H1 (cell line): ENCODE results near the gene ZNF512B. TPM values are rescaled to one million over a fixed set of nuclear protein-coding genes. Genes with fewer than 3 reads are reported as not detected.

Source experiments
- CTCF ChIA-PET: fragments of 300-600 bp; sonication (Branson Sonifier 250); formaldehyde crosslinking; loops from one replicate; lab custom pipeline; 2021; ENCODE audit not compliant: partially characterized antibody; lab: Charles Lee
- POLR2A ChIA-PET: fragments of 300-600 bp; sonication (Branson Sonifier 250); formaldehyde crosslinking; loops from one replicate; lab custom pipeline; 2021; ENCODE audit warnings: inconsistent platforms; ENCODE audit not compliant: partially characterized antibody; lab: Charles Lee
- DNase-seq, 2 experiments: peaks; one replicate each; pipeline versions ENCODE4 v3.0.0 to v3.0.0-alpha.2; 2010 to 2022; ENCODE audit warnings: low spot score in 2 of 2, low read depth in 1 of 2, mixed read lengths in 1 of 2
- FAIRE-seq: peaks from 2 replicates; lab custom pipeline; 2011; peaks lifted over from hg19 to GRCh38; lab: Jason Lieb, UNC
- H2AFZ ChIP-seq: 2 replicates; pipeline ENCODE4 v1.8.1; 2012; ENCODE audit warnings: low read length, inconsistent platforms
- H2AK5ac ChIP-seq: 2 replicates; pipeline ENCODE4 v1.6.1; 2013; ENCODE audit warnings: low read depth, low read length
- H2BK120ac ChIP-seq: replicated peaks from 2 replicates; pipeline ENCODE3; 2013; ENCODE audit warnings: low read depth, low read length, inconsistent platforms
- H2BK12ac ChIP-seq: 2 replicates; pipeline ENCODE4 v1.6.1; 2013; ENCODE audit warnings: low read depth, low read length
- H2BK15ac ChIP-seq: 2 replicates; pipeline ENCODE4 v1.6.1; 2013; ENCODE audit warnings: low read length
- H2BK20ac ChIP-seq: 2 replicates; pipeline ENCODE4 v1.6.1; 2013; ENCODE audit warnings: low read length
- H2BK5ac ChIP-seq: 2 replicates; pipeline ENCODE4 v1.6.1; 2013; ENCODE audit warnings: low read depth, low read length
- H3K14ac ChIP-seq: 2 replicates; pipeline ENCODE4 v1.6.1; 2013; ENCODE audit warnings: inconsistent platforms; ENCODE audit not compliant: insufficient read length
- H3K18ac ChIP-seq: 2 replicates; pipeline ENCODE4 v1.6.1; 2013; ENCODE audit warnings: low read length; ENCODE audit errors: extremely low read depth
- H3K23ac ChIP-seq: 2 replicates; pipeline ENCODE4 v1.6.1; 2013; ENCODE audit warnings: inconsistent platforms; ENCODE audit not compliant: insufficient read length
- H3K23me2 ChIP-seq: 2 replicates; pipeline ENCODE4 v1.6.1; 2013; ENCODE audit warnings: low read depth, low read length
- H3K27ac ChIP-seq: 2 replicates; pipeline ENCODE4 v1.6.1; 2011; ENCODE audit warnings: low read depth, low read length, inconsistent platforms
- H3K27me3 ChIP-seq, 4 experiments: replicated peaks in 1 of 4; 1 replicate in 1 of 4; 2 replicates in 3 of 4; pipeline versions ENCODE4 v1.6.1 to v1.8.1; 2011 to 2013; ENCODE audit warnings: low read length in 3 of 4, mild to moderate bottlenecking in 3 of 4, inconsistent platforms in 2 of 4, mixed read lengths in 2 of 4, moderate library complexity in 1 of 4; ENCODE audit not compliant: control insufficient read depth in 3 of 4, insufficient read depth in 3 of 4; ENCODE audit errors: extremely low read depth in 1 of 4
- H3K36me3 ChIP-seq, 4 experiments: 2 replicates each; pipeline versions ENCODE4 v1.6.1 to v1.8.1; 2011 to 2013; ENCODE audit warnings: mild to moderate bottlenecking in 4 of 4, low read length in 3 of 4, moderate library complexity in 2 of 4, control low read depth in 1 of 4, inconsistent platforms in 1 of 4; ENCODE audit not compliant: insufficient read depth in 4 of 4, control insufficient read depth in 2 of 4
- H3K4ac ChIP-seq: replicated peaks from 2 replicates; pipeline ENCODE3; 2013; ENCODE audit warnings: low read length, low read depth, mixed read lengths, inconsistent platforms; ENCODE audit not compliant: insufficient read length
- H3K4me1 ChIP-seq, 4 experiments: replicated peaks in 1 of 4; 1 replicate in 1 of 4; 2 replicates in 3 of 4; pipeline versions ENCODE4 v1.6.1 to v1.8.1; 2011 to 2013; ENCODE audit warnings: low read length in 3 of 4, inconsistent platforms in 2 of 4, mixed read lengths in 1 of 4; ENCODE audit not compliant: insufficient read depth in 4 of 4, control insufficient read depth in 3 of 4
- H3K4me2 ChIP-seq, 2 experiments: 2 replicates each; pipeline versions ENCODE4 v1.6.1 to v1.8.1; 2011 to 2013; ENCODE audit warnings: low read depth in 2 of 2, low read length in 2 of 2, control low read depth in 1 of 2, inconsistent platforms in 1 of 2, mild to moderate bottlenecking in 1 of 2; ENCODE audit not compliant: insufficient read depth in 1 of 2
- H3K4me3 ChIP-seq, 4 experiments: fragments of 200-600, 300-600 bp in 1 of 4; sonication (generic), shearing (Covaris generic), sonication (Bioruptor Twin) in 1 of 4; 2 replicates each; pipeline versions ENCODE4 v1.5.1 to v1.8.1; 2011 to 2016; ENCODE audit warnings: low read length in 4 of 4, low read depth in 3 of 4, control low read depth in 2 of 4, inconsistent platforms in 2 of 4, mild to moderate bottlenecking in 2 of 4, mixed read lengths in 1 of 4, moderate library complexity in 1 of 4; ENCODE audit not compliant: insufficient read depth in 2 of 4; ENCODE audit errors: extremely low read depth in 1 of 4
- H3K56ac ChIP-seq: replicated peaks from 2 replicates; pipeline ENCODE3; 2013; ENCODE audit warnings: low read depth, mild to moderate bottlenecking, mixed read lengths, low read length, inconsistent platforms; ENCODE audit not compliant: insufficient read length
- H3K79me1 ChIP-seq: 2 replicates; pipeline ENCODE4 v1.6.1; 2013; ENCODE audit warnings: low read depth, low read length, control low read depth
- H3K79me2 ChIP-seq, 2 experiments: 2 replicates each; pipeline versions ENCODE4 v1.6.1 to v1.8.1; 2012 to 2013; ENCODE audit warnings: low read length in 2 of 2, mild to moderate bottlenecking in 2 of 2, inconsistent platforms in 1 of 2; ENCODE audit not compliant: insufficient read depth in 2 of 2, control insufficient read depth in 1 of 2
- H3K9ac ChIP-seq, 4 experiments: replicated peaks in 1 of 4; 1 replicate in 1 of 4; 2 replicates in 3 of 4; pipeline versions ENCODE4 v1.6.1 to v1.8.1; 2011 to 2013; ENCODE audit warnings: low read depth in 3 of 4, low read length in 3 of 4, control low read depth in 2 of 4, mild to moderate bottlenecking in 2 of 4, moderate library complexity in 2 of 4, inconsistent platforms in 1 of 4; ENCODE audit errors: extremely low read depth in 1 of 4
- H3K9me3 ChIP-seq, 2 experiments: 2 replicates each; pipeline versions ENCODE4 v1.6.1 to v1.8.1; 2012 to 2013; ENCODE audit warnings: mild to moderate bottlenecking in 2 of 2, moderate library complexity in 2 of 2, control low read depth in 1 of 2, inconsistent platforms in 1 of 2, low read depth in 1 of 2, low read length in 1 of 2, mixed read lengths in 1 of 2; ENCODE audit not compliant: insufficient read depth in 2 of 2
- H4K20me1 ChIP-seq, 2 experiments: replicated peaks in 1 of 2; 2 replicates each; pipeline versions ENCODE3 to v1.8.1; 2011 to 2013; ENCODE audit warnings: inconsistent platforms in 2 of 2, low read length in 2 of 2, mild to moderate bottlenecking in 1 of 2; ENCODE audit not compliant: insufficient read depth in 2 of 2, control insufficient read depth in 1 of 2
- H4K5ac ChIP-seq: 2 replicates; pipeline ENCODE4 v1.6.1; 2013; ENCODE audit warnings: low read length, low read depth, mixed read lengths, inconsistent platforms; ENCODE audit not compliant: insufficient read length
- H4K8ac ChIP-seq: 2 replicates; pipeline ENCODE4 v1.8.0; 2013; ENCODE audit warnings: mild to moderate bottlenecking, moderate library complexity, low read length, inconsistent platforms; ENCODE audit not compliant: insufficient read depth; ENCODE audit errors: extremely low read depth
- H4K91ac ChIP-seq: replicated peaks from 2 replicates; pipeline ENCODE3; 2013; ENCODE audit warnings: low read length, mixed read lengths, inconsistent platforms; ENCODE audit not compliant: insufficient read length
- CBX5 ChIP-seq: fragments of 300-800, 300-1000 bp; sonication (generic); IDR thresholded peaks from 2 replicates; pipeline ENCODE4 v1.7.1; 2016; ENCODE audit warnings: antibody characterized with exemption, low read length, low read depth
- CBX8 ChIP-seq: fragments of 300-800, 300-1000 bp; sonication (generic); IDR thresholded peaks from 2 replicates; pipeline ENCODE4 v1.7.1; 2016; ENCODE audit warnings: low read depth, low read length, borderline replicate concordance
- CHD1 ChIP-seq: IDR thresholded peaks from 2 replicates; pipeline ENCODE4 v1.6.1; 2012; ENCODE audit warnings: low read depth, low read length, improper control_type of control experiment
- EGR1 ChIP-seq: IDR thresholded peaks from 2 replicates; pipeline ENCODE4 v1.6.1; 2011; ENCODE audit warnings: low read depth, low read length, borderline replicate concordance
- HDAC2 ChIP-seq, 2 experiments: fragments of 300-600 bp in 1 of 2; sonication (generic) in 1 of 2; IDR thresholded peaks; 2 replicates each; pipeline ENCODE4 v1.6.1; 2011 to 2012; ENCODE audit warnings: low read depth in 2 of 2, low read length in 2 of 2, mild to moderate bottlenecking in 2 of 2, moderate library complexity in 2 of 2, borderline replicate concordance in 1 of 2, inconsistent platforms in 1 of 2
- KDM4A ChIP-seq: IDR thresholded peaks from one replicate; pipeline ENCODE4 v1.7.1; 2012; ENCODE audit warnings: low read depth, mild to moderate bottlenecking, moderate library complexity, low read length, inconsistent platforms; ENCODE audit not compliant: severe bottlenecking
- RBBP5 ChIP-seq: IDR thresholded peaks from 2 replicates; pipeline ENCODE4 v1.7.1; 2012; ENCODE audit warnings: low read depth, mild to moderate bottlenecking, inconsistent platforms, low read length, moderate library complexity, borderline replicate concordance
- SIN3A ChIP-seq, 2 experiments: IDR thresholded peaks in 1 of 2; conservative IDR thresholded peaks in 1 of 2; 2 replicates each; pipeline ENCODE4 v1.6.1; 2011 to 2012; ENCODE audit warnings: low read length in 2 of 2, improper control_type of control experiment in 1 of 2, low read depth in 1 of 2, mild to moderate bottlenecking in 1 of 2
- SP4 ChIP-seq: IDR thresholded peaks from 2 replicates; pipeline ENCODE4 v1.6.1; 2012; ENCODE audit warnings: low read length, inconsistent platforms
- YY1 ChIP-seq: IDR thresholded peaks from 2 replicates; pipeline ENCODE4 v1.6.1; 2011; ENCODE audit warnings: low read depth, mild to moderate bottlenecking, low read length
- WGBS, 2 experiments: shearing (Covaris generic) in 1 of 2; methylation state at CpG; one replicate each; pipeline versions ENCODE4 v1.1.6 to v1.1.7; 2013 to 2015; ENCODE audit warnings: low lambda C conversion rate in 2 of 2, mixed read lengths in 2 of 2, inconsistent platforms in 1 of 2, low coverage in 1 of 2, missing lambda C conversion rate in 1 of 2; ENCODE audit not compliant: insufficient replicate concordance in 2 of 2, insufficient coverage in 1 of 2, insufficient read length in 1 of 2; ENCODE audit errors: extremely low coverage in 1 of 2, missing lambda C conversion rate in 1 of 2; 5-methylcytosine and 5-hydroxymethylcytosine counted together
- polyA plus RNA-seq, 7 experiments: library from polyadenylated mRNA; depleted of rRNA in 3 of 7; stranded (reverse) in 5 of 7; unstranded in 2 of 7; fragments of >200 nt in 5 of 7; fragments of 200-250 nt in 2 of 7; gene quantifications; 1 replicate in 5 of 7; 2 replicates in 1 of 7; 4 replicates in 1 of 7; pipeline versions ENCODE4 v1.2.1 to v1.2.3, GENCODE V29; 2011 to 2013; ENCODE audit warnings: missing spikeins in 2 of 7, mixed read lengths in 2 of 7
- total RNA-seq: library from RNA; stranded (reverse); fragmentation: NEBNext Ultra II Directional; extraction: Animal tissue kit (Norgen Biotek cat#: 25700); gene quantifications from 2 replicates; pipeline ENCODE4 v1.2.1, GENCODE V29; 2021

ZNF512B gene
- total and polyA plus RNA-seq, 2 of the 8 experiments (the other 6 are each of a cell fraction or from before 2014, with no cell fraction given) = 7.3 to 26.6 TPM

GRCh38 chr20:63968928-63969760 is 586 bp downstream of the ZNF512B start:
- peak overlapping the region in 3 of 4 experiments; percentile 60 to 87 (median 65); a peak in 5 of 7 replicates for H3K9ac ChIP-seq
- peak in 1 of 2 experiments; percentile 76 for DNase-seq
- H3K4me2 ChIP-seq = peak overlapping the region; percentile 75 to 76
- H3K23me2 ChIP-seq = peaks cover 12% of the 10 kb centered on the region; the same call in 1 of the 2 replicates
- H4K20me1 ChIP-seq = peaks cover 0 to 8% of the 10 kb centered on the region in 2 experiments
- H3K36me3 ChIP-seq = peaks cover 8 to 30% (median 22%) of the 10 kb centered on the region in 4 experiments
- peaks cover 32 to 35% of the 10 kb centered on the region in 2 experiments for H3K9me3 ChIP-seq
- peak overlapping the region; percentile 48 for H3K18ac ChIP-seq
- no peak overlapping the region for H2BK120ac ChIP-seq
- H2BK15ac ChIP-seq = no peak overlapping the region
- H2BK12ac ChIP-seq = no peak overlapping the region
- peaks cover 0 to 13% (median 6%) of the 10 kb centered on the region in 4 experiments; a peak in 6 of 7 replicates for H3K4me1 ChIP-seq
- H3K4me3 ChIP-seq = peak overlapping the region; percentile 45 to 73 (median 56)
- WGBS, 2 experiments = 12% methylated on average over 13 of the region's 70 CpGs; no CpG with 5 or more reads in 1 of the 2 experiments
- no peak overlapping the region for H3K14ac ChIP-seq
- no peak overlapping the region for H2BK5ac ChIP-seq
- H2AK5ac ChIP-seq = no peak overlapping the region
- H3K79me2 ChIP-seq = no peaks in the 10 kb centered on the region; a peak in 1 of 4 replicates
- CTCF ChIA-PET = interaction anchor here (1.4 kb wide), 1 partner anchor 35 kb away, joined by 4 read pairs; no protein-coding TSS in a partner anchor
- no peak overlapping the region for H2BK20ac ChIP-seq
- no peak overlapping the region for H3K23ac ChIP-seq
- no peak overlapping the region for H3K56ac ChIP-seq
- POLR2A ChIA-PET = interaction anchor here (0.6 to 2.6 kb wide), 4 partner anchors 10 to 48 kb away, joined by 4 to 11 read pairs (median 6); partner anchors contain the start of gene UCKL1
- no peak overlapping the region for H3K4ac ChIP-seq
- FAIRE-seq = no peak
- H4K91ac ChIP-seq = peak overlapping the region; percentile 40
- peaks cover 0 to 6% (median 2%) of the 10 kb centered on the region in 4 experiments; a peak in 2 of 7 replicates for H3K27me3 ChIP-seq
- H2AFZ ChIP-seq = no peak overlapping the region
- H4K8ac ChIP-seq = peak overlapping the region; percentile 71
- H4K5ac ChIP-seq = peak overlapping the region; percentile 55
- H3K79me1 ChIP-seq = peaks cover 4% of the 10 kb centered on the region
- H3K27ac ChIP-seq = no peak overlapping the region; the same call in 1 of the 2 replicates
- TF ChIP-seq CBX8 = no peak
- no peak for TF ChIP-seq EGR1
- peak; percentile 42; the same call in 1 of the 2 replicates for TF ChIP-seq YY1
- no peak for TF ChIP-seq SP4
- TF ChIP-seq KDM4A = peak; percentile 22
- TF ChIP-seq RBBP5 = no peak; the same call in 1 of the 2 replicates
- no peak for TF ChIP-seq SIN3A (conservative IDR thresholded peaks at IDR 0.05 in 1 of 2, IDR thresholded peaks at IDR 0.05 in 1 of 2; ENCODE audit: low read depth in 1 of 2, low read length in 2 of 2)
- TF ChIP-seq CHD1 = no peak
- TF ChIP-seq HDAC2 (IDR thresholded peaks at IDR 0.05; ENCODE audit: borderline replicate concordance in 1 of 2, low read depth in 2 of 2, low read length in 2 of 2) = peak in 1 of 2 experiments; percentile 29; a peak in 1 of 4 replicates
- TF ChIP-seq CBX5 = no peak
